ENCODE results near the gene ZP2.

The ZP2 gene

GRCh38 chr16:21228361-21228872 is 17.0 kb upstream of the ZP2 start:
- no peak for DNase-seq (ENCODE audit: low read depth in 2 of 2)
- TF ChIP-seq, protein P1, sequence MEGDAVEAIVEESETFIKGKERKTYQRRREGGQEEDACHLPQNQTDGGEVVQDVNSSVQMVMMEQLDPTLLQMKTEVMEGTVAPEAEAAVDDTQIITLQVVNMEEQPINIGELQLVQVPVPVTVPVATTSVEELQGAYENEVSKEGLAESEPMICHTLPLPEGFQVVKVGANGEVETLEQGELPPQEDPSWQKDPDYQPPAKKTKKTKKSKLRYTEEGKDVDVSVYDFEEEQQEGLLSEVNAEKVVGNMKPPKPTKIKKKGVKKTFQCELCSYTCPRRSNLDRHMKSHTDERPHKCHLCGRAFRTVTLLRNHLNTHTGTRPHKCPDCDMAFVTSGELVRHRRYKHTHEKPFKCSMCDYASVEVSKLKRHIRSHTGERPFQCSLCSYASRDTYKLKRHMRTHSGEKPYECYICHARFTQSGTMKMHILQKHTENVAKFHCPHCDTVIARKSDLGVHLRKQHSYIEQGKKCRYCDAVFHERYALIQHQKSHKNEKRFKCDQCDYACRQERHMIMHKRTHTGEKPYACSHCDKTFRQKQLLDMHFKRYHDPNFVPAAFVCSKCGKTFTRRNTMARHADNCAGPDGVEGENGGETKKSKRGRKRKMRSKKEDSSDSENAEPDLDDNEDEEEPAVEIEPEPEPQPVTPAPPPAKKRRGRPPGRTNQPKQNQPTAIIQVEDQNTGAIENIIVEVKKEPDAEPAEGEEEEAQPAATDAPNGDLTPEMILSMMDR (IDR thresholded peaks at IDR 0.05; ENCODE audit: low read depth, low read length): no peak
- H3K4me3 ChIP-seq (replicated peaks in 1 of 2; ENCODE audit: low read depth in 2 of 2, low read length in 2 of 2): no peak overlapping the region

DNA sequence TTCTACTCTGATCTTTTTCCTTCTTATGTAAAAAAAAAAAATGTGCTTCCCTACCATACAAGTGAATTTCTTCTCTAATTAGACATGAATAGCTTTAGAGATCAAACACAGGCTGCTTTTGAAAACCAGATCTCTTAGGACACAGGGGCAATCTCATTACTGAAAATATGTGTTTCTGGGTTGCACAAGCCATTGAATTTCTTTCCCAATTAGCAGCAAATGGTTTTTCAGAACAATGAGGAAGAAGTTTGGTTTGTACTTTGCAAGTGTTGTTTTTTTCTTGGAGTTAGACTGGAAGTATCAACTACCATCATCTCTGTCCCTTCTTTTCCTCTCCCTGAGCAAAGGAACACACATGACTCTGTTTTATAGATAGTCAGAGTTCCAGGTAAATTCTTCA is 16.5 kb upstream of the ZP2 start:
- TF ChIP-seq, protein P1 (IDR thresholded peaks at IDR 0.05; ENCODE audit: low read depth, low read length): no peak
- no peak overlapping the region for H3K4me3 ChIP-seq (replicated peaks in 1 of 2; ENCODE audit: low read depth in 2 of 2, low read length in 2 of 2)
- no peak for DNase-seq (ENCODE audit: low read depth in 2 of 2)

DNA sequence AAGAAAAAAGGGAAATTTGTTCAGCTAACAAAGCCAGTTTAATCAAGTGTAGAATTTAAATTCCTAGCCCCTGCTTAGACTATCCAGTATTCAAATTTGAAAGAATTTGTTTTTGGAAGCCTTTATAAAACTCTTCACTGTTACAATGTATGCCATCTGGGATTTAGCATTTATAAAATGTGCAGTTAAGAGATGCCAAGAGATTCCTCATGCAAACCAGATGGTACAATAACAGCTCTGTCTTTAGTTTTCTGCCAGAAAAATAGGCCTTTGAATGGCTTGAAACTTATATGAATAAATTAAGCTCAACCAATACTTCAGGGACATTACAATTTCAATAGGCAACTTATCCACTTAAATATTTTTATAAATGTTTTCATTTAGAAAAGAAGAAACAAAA is 15.4 kb upstream of the ZP2 start:
- no peak overlapping the region for H3K4me3 ChIP-seq (replicated peaks in 1 of 2; ENCODE audit: low read depth in 2 of 2, low read length in 2 of 2)
- DNase-seq (ENCODE audit: low read depth in 2 of 2): no peak
- TF ChIP-seq, protein P1 (IDR thresholded peaks at IDR 0.05; ENCODE audit: low read depth, low read length): no peak

- DNase-seq (ENCODE audit: low read depth in 2 of 2): no peak
- no peak overlapping the region for H3K4me3 ChIP-seq (replicated peaks in 1 of 2; ENCODE audit: low read depth in 2 of 2, low read length in 2 of 2)
- TF ChIP-seq, protein P1 (IDR thresholded peaks at IDR 0.05; ENCODE audit: low read depth, low read length): no peak
These were observed 13.4 kb upstream of the ZP2 start for GRCh38 chr16:21224800-21225199.

- no peak overlapping the region for H3K4me3 ChIP-seq (replicated peaks in 1 of 2; ENCODE audit: low read depth in 2 of 2, low read length in 2 of 2)
- TF ChIP-seq, protein P1 (IDR thresholded peaks at IDR 0.05; ENCODE audit: low read depth, low read length): no peak
- no peak for DNase-seq (ENCODE audit: low read depth in 2 of 2)
These were observed 12.4 kb upstream of the ZP2 start for GRCh38 chr16:21223787-21224186.

DNA sequence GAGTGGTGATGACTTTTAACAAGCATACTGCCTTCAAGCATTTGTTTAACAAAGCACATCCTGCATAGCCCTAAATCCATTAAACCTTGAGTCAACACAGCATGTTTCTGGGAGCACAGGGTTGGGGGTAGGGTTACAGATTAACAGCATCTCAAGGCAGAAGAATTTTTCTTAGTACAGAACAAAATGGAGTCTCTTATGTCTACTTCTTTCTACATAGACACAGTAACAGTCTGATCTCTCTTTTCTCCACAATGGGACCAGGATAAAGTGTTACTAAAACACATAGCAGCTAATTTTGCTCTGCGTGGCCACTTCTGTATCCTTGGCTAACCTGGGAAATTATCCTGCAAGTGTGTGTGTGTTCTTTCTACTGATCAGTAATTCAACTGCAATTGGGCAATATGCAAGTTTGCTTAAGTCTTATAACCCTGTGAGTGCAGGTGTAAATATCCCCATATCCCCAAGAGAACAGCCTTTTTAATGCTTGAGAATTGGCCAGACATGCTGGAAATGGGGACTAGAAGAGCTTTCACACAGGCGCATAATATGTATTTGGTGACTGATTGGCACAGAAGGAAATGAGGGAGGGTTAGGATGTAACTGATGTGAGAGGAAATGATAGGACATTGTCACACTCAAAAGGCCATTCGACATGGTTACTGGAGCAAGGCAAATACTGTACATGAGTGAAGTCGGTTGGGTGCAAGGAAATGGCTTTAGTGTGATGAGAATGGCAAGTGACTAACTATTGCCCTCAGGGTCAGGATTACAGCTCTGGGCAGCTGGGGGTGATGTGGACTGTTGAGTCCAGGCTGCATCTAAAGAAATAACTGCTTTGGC is 11.3 kb upstream of the ZP2 start:
- H3K4me3 ChIP-seq (replicated peaks in 1 of 2; ENCODE audit: low read depth in 2 of 2, low read length in 2 of 2): no peak overlapping the region
- TF ChIP-seq, protein P1 (IDR thresholded peaks at IDR 0.05; ENCODE audit: low read depth, low read length): no peak
- DNase-seq (ENCODE audit: low read depth in 2 of 2): no peak

Data from cardiac fibroblast (primary cell).